HG03139 (cell line): Measurements from ENCODE around the gene CHPF2.

Experiments
- ATAC-seq: cut with Tn5 transposase; IDR thresholded peaks from one replicate; pipeline ENCODE4 v1.9.1; 2021; ENCODE audit not compliant: unreplicated experiment

The CHPF2 gene

GRCh38 chr7:151282111-151282510 lies 49.8 kb downstream of the CHPF2 start:
- ATAC-seq, result no peak

- ATAC-seq, result no peak
These were observed 51.0 kb downstream of the CHPF2 start for GRCh38 chr7:151283302-151283701.

DNA sequence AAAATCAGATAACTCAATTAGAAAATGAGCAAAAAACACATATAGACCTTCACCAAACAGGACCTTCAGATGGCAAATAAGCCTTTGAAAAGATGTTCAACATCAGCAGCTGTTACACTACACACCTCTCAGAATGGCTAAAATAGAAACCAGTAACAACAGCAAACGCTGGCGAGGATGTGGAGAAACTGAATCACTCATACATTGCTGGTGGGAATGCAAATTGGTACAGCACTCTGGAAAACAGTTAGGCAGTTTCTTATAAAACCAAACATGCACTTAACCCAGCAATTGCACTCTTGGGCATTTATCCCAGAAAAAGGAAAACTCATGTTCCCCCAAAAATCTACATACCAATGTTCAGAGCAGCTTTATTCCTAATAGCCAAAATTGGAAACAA lies 53.9 kb downstream of the CHPF2 start:
- no peak for ATAC-seq
